Neural crest cell (in vitro differentiated cells): Measurements from ENCODE around the gene USP43. TPM values are rescaled to one million over a fixed set of nuclear protein-coding genes. Genes with fewer than 3 reads are reported as not detected.

Experiments used
- DNase-seq: peaks from one replicate; pipeline ENCODE4 v3.0.0; 2021; ENCODE audit warnings: low read depth, mixed read lengths, low spot score
- H3K27ac Mint-ChIP-seq: one replicate; pipeline ENCODE4 v1.8.0; 2021; ENCODE audit warnings: mild to moderate bottlenecking, mixed read lengths; ENCODE audit not compliant: unreplicated experiment
- H3K27me3 Mint-ChIP-seq: 2 replicates; pipeline ENCODE4 v1.8.0; 2021; ENCODE audit warnings: low read depth, mild to moderate bottlenecking, mixed read lengths
- H3K36me3 Mint-ChIP-seq: 2 replicates; pipeline ENCODE4 v1.8.0; 2021; ENCODE audit warnings: low read depth, mild to moderate bottlenecking, mixed read lengths
- H3K4me1 Mint-ChIP-seq: 2 replicates; pipeline ENCODE4 v1.8.0; 2021; ENCODE audit warnings: mixed read lengths
- H3K4me3 Mint-ChIP-seq: one replicate; pipeline ENCODE4 v1.8.0; 2021; ENCODE audit warnings: mild to moderate bottlenecking, mixed read lengths
- H3K9me3 Mint-ChIP-seq: 2 replicates; pipeline ENCODE4 v1.8.0; 2021; ENCODE audit warnings: mixed read lengths
- total RNA-seq: library from RNA; stranded (reverse); gene quantifications from 2 replicates; pipeline ENCODE4 v1.2.1, GENCODE V29; 2021
- TF ChIP-seq, protein P1 (sequence below): fragments of 200-600 bp; sonication (generic); conservative IDR thresholded peaks from 2 replicates; pipeline ENCODE4 v1.5.0; 2021; ENCODE audit warnings: antibody characterized with exemption, mild to moderate bottlenecking

Gene USP43
- total RNA-seq, 1 donor from 2014 or later: 2.7 TPM

DNA sequence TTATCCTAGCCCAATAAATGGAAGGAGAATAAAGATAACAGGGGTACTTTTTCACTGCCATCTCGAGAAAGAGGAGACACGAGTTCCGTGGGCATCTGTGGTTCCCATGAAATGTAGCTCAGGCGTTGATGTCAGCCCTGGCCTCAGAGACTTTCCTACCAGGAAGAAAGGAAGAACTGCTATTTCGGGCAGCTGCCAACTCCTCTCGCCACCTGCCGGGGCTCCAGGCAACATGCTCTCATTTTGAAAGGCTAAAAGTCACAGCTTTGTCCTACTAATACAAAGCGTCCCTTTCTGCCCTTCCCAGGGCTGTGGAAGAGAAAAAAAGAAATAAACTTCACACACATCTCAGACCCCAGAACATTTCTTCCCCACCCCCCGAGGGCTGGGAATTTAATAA, 80.3 kb downstream of the USP43 start:
- H3K36me3 Mint-ChIP-seq: no peaks in the 10 kb centered on the region
- peak overlapping the region; percentile 95 for H3K27ac Mint-ChIP-seq
- no peaks in the 10 kb centered on the region for H3K9me3 Mint-ChIP-seq
- no peaks in the 10 kb centered on the region for H3K27me3 Mint-ChIP-seq
- TF ChIP-seq, protein P1, sequence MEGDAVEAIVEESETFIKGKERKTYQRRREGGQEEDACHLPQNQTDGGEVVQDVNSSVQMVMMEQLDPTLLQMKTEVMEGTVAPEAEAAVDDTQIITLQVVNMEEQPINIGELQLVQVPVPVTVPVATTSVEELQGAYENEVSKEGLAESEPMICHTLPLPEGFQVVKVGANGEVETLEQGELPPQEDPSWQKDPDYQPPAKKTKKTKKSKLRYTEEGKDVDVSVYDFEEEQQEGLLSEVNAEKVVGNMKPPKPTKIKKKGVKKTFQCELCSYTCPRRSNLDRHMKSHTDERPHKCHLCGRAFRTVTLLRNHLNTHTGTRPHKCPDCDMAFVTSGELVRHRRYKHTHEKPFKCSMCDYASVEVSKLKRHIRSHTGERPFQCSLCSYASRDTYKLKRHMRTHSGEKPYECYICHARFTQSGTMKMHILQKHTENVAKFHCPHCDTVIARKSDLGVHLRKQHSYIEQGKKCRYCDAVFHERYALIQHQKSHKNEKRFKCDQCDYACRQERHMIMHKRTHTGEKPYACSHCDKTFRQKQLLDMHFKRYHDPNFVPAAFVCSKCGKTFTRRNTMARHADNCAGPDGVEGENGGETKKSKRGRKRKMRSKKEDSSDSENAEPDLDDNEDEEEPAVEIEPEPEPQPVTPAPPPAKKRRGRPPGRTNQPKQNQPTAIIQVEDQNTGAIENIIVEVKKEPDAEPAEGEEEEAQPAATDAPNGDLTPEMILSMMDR: no peak
- peak; percentile 41 for DNase-seq
- peaks cover 27% of the 10 kb centered on the region for H3K4me1 Mint-ChIP-seq
- H3K4me3 Mint-ChIP-seq: peak overlapping the region; percentile 46

DNA sequence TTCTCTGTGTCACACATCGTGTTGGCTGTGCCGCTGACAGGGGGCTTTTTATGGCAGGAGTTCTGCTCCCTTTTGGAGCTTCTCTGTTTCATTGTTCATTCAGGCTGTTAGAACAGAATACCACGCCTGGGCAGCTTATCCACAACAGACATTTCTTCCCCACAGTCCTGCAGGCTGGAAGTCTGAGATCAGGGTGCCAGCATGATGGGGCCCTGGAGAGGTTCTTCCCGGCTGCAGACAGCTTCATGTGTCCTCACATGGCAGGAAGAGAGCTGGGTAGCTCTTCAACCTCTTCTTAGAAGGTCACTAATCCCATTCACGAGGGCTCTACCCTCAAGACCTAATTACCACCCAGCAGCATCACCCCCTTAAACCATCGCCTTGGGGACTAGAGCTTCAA, 81.0 kb downstream of the USP43 start:
- DNase-seq: no peak
- Mint-ChIP-seq H3K36me3 (no peaks in the 10 kb centered on the region), H3K27ac (peak overlapping the region; percentile 95), H3K4me3 (peak overlapping the region; percentile 3), H3K9me3 (no peaks in the 10 kb centered on the region), H3K27me3 (no peaks in the 10 kb centered on the region), H3K4me1 (peaks cover 27% of the 10 kb centered on the region)
- TF ChIP-seq, protein P1: no peak

DNA sequence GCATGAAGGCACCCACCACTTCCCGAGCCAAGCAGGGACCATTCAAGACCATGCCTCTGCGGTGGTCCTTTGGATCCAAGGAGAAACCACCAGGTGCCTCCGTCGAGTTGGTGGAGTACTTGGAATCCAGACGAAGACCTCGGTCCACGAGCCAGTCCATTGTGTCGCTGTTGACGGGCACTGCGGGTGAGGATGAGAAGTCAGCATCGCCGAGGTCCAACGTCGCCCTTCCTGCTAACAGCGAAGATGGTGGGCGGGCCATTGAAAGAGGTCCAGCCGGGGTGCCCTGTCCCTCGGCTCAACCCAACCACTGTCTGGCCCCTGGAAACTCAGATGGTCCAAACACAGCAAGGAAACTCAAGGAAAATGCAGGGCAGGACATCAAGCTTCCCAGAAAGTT, 82.7 kb downstream of the USP43 start:
- H3K27me3 Mint-ChIP-seq: no peaks in the 10 kb centered on the region
- DNase-seq: no peak
- peaks cover 3% of the 10 kb centered on the region for H3K36me3 Mint-ChIP-seq
- peak overlapping the region; percentile 35 for H3K27ac Mint-ChIP-seq
- peaks cover 27% of the 10 kb centered on the region for H3K4me1 Mint-ChIP-seq
- H3K9me3 Mint-ChIP-seq: no peaks in the 10 kb centered on the region
- no peak overlapping the region for H3K4me3 Mint-ChIP-seq
- TF ChIP-seq, protein P1: no peak

- peaks cover 3% of the 10 kb centered on the region for H3K36me3 Mint-ChIP-seq
- TF ChIP-seq, protein P1: no peak
- H3K27ac Mint-ChIP-seq: no peak overlapping the region
- H3K4me3 Mint-ChIP-seq: no peak overlapping the region
- no peaks in the 10 kb centered on the region for H3K9me3 Mint-ChIP-seq
- no peaks in the 10 kb centered on the region for H3K27me3 Mint-ChIP-seq
- no peak for DNase-seq
- H3K4me1 Mint-ChIP-seq: peaks cover 27% of the 10 kb centered on the region
These were observed 83.2 kb downstream of the USP43 start for GRCh38 chr17:9728564-9728963.

DNA sequence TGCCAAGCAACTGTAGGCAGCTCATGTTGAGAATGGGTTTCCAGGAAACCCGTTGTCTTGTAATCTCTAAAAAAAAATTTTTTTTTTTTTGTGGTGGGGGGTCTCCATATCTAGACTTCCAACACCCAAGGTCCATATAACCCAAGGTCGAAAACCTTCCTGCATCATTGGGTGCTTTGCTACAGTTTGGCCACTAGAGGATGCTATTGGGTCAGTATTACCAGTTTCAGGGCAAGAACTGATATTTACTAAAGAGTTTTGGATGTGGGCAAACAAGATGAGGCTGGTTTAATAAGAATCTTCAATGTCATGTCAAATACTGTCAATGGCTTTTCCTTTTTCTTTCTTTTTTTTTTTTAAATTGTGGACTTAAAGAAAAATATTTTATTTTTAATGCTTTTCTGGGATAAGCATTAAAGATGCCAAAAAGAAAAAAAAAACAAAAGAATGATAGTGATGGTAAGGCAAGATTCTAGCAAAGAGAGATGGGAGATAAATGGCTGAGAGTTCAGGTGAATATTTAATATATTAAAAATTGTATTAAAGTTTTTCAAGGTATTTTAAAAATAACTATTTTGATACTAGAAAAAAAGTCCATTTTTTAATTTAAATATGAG, 83.8 kb downstream of the USP43 start:
- no peak for DNase-seq
- TF ChIP-seq, protein P1: peak; percentile 97
- H3K4me1 Mint-ChIP-seq: peaks cover 27% of the 10 kb centered on the region
- H3K27me3 Mint-ChIP-seq: no peaks in the 10 kb centered on the region
- H3K4me3 Mint-ChIP-seq: no peak overlapping the region
- H3K36me3 Mint-ChIP-seq: peaks cover 3% of the 10 kb centered on the region
- no peaks in the 10 kb centered on the region for H3K9me3 Mint-ChIP-seq
- no peak overlapping the region for H3K27ac Mint-ChIP-seq
